CD4-positive, alpha-beta memory T cell (primary cell): ENCODE results near the gene ALG11. TPM values are rescaled to one million over a fixed set of nuclear protein-coding genes. Genes with fewer than 3 reads are reported as not detected.
"Not testable (repeated sequence)": the region's sequence is repeated elsewhere in the genome, so short reads cannot be mapped to it uniquely, and the experiment has no call there.

Source experiments
- CTCF ChIA-PET: fragments of 350-600 bp; sonication (Branson Sonifier 250); formaldehyde crosslinking; loops from one replicate; lab custom pipeline; 2021; ENCODE audit warnings: inconsistent platforms; ENCODE audit not compliant: partially characterized antibody; lab: Charles Lee
- POLR2A ChIA-PET: fragments of 350-600 bp; sonication (Branson Sonifier 250); formaldehyde crosslinking; loops from one replicate; lab custom pipeline; 2021; ENCODE audit not compliant: partially characterized antibody; lab: Charles Lee
- DNase-seq, 5 donors: peaks; one replicate each; pipeline versions ENCODE4 v3.0.0 to v3.0.0-alpha.2; 2020 to 2022; ENCODE audit warnings: mixed read lengths in 1 of 5
- H3K27ac ChIP-seq: one replicate; pipeline ENCODE4 v1.7.0; 2013; ENCODE audit warnings: low read depth, low read length
- H3K27me3 ChIP-seq: 2 replicates; pipeline ENCODE4 v1.7.0; 2013; ENCODE audit warnings: mild to moderate bottlenecking, low read length, moderate library complexity; ENCODE audit not compliant: insufficient read depth
- H3K36me3 ChIP-seq: 2 replicates; pipeline ENCODE4 v1.7.0; 2013; ENCODE audit warnings: mild to moderate bottlenecking, low read length, moderate library complexity; ENCODE audit not compliant: insufficient read depth
- H3K4me1 ChIP-seq: 2 replicates; pipeline ENCODE4 v1.7.0; 2013; ENCODE audit warnings: mild to moderate bottlenecking, low read length, moderate library complexity; ENCODE audit not compliant: insufficient read depth
- H3K4me3 ChIP-seq, 2 donors: one replicate each; pipeline ENCODE4 v1.7.0; 2013; ENCODE audit warnings: low read length in 2 of 2, mild to moderate bottlenecking in 1 of 2
- H3K9me3 ChIP-seq, 2 donors: one replicate each; pipeline ENCODE4 v1.7.0; 2013; ENCODE audit warnings: low read length in 2 of 2, control low read depth in 1 of 2; ENCODE audit not compliant: control insufficient read depth in 1 of 2
- H3K27ac Mint-ChIP-seq, 7 donors: one replicate each; pipeline ENCODE4 v1.8.0; 2020 to 2021; ENCODE audit warnings: mixed read lengths in 7 of 7, mild to moderate bottlenecking in 6 of 7, inconsistent platforms in 3 of 7, moderate library complexity in 3 of 7
- H3K27me3 Mint-ChIP-seq, 2 donors: one replicate each; pipeline ENCODE4 v1.8.0; 2020 to 2021; ENCODE audit warnings: mixed read lengths in 2 of 2
- H3K36me3 Mint-ChIP-seq, 2 donors: one replicate each; pipeline ENCODE4 v1.8.0; 2020 to 2021; ENCODE audit warnings: mixed read lengths in 2 of 2, inconsistent platforms in 1 of 2, mild to moderate bottlenecking in 1 of 2
- H3K4me1 Mint-ChIP-seq, 4 donors: one replicate each; pipeline ENCODE4 v1.8.0; 2020 to 2021; ENCODE audit warnings: mixed read lengths in 4 of 4, mild to moderate bottlenecking in 1 of 4
- H3K4me3 Mint-ChIP-seq, 8 donors: one replicate each; pipeline ENCODE4 v1.8.0; 2020 to 2021; ENCODE audit warnings: mixed read lengths in 8 of 8, mild to moderate bottlenecking in 7 of 8, moderate library complexity in 6 of 8, inconsistent platforms in 3 of 8
- H3K9me3 Mint-ChIP-seq, 8 donors: one replicate each; pipeline ENCODE4 v1.8.0; 2020 to 2021; ENCODE audit warnings: mixed read lengths in 8 of 8, mild to moderate bottlenecking in 5 of 8, inconsistent platforms in 3 of 8, moderate library complexity in 1 of 8
- intact Hi-C: fragments of 100-400 bp; cut with micrococcal nuclease; formaldehyde crosslinking; loops from one replicate; pipeline ENCODE4 v1.15.1; 2023
- polyA plus RNA-seq, 2 donors: library from polyadenylated mRNA; unstranded; fragments of 300-500 nt; fragmentation: Illumina TruSeq; gene quantifications; one replicate each; pipeline ENCODE4 v1.2.3, GENCODE V29; 2021
- total RNA-seq, 2 experiments: library from RNA; stranded (reverse); gene quantifications; one replicate each; pipeline ENCODE4 v1.2.3, GENCODE V29; 2021

Gene ALG11
- total and polyA plus RNA-seq, 4 experiments from 2014 or later, result 23.3 to 42.2 (median 31.5) TPM

DNA sequence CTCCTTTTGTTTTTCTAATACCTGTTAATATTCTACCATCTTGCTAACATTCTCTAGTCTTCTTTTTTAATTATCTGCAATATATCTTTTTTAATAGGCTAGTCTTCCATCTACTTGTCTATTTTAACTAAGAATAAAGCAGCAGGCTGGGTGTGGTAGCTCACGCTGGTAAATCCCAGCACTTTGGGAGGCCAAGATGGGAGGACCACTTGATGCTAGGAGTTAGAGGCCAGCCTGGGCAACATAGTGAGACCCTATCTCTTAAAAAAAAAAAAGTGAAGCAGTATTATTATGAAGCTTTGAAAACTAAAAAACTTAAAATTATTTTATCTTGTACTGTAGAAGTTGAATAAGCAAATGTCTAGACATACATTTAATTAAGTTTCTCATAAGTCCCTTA, 15.6 kb downstream of the ALG11 start:
- Mint-ChIP-seq H3K27me3 (no peaks in the 10 kb centered on the region), H3K4me1 (peaks cover 26 to 43% (median 28%) of the 10 kb centered on the region in 4 donors)

DNA sequence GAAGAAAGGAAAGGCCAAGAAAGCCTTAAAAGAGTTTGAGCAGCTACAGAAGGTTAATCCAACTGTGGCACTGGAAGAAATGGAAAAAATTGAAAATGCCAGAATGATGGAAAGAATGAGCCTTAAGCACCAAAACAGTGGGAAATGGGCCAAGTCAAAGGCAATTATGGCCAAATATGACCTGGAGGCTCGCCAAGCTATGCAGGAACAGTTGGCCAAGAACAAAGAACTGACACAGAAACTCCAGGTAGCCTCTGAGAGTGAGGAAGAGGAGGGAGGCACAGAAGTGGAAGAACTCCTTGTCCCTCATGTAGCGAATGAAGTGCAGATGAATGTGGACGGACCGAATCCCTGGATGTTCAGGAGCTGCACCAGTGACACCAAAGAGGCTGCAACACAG, 17.4 kb downstream of the ALG11 start:
- Mint-ChIP-seq H3K4me1 (peaks cover 28 to 47% (median 30%) of the 10 kb centered on the region in 4 donors), H3K9me3 (peaks cover 0 to 17% (median 4%) of the 10 kb centered on the region in 8 donors), H3K36me3 (peaks cover 47 to 61% of the 10 kb centered on the region in 2 donors), H3K27me3 (no peaks in the 10 kb centered on the region), H3K4me3 (peak overlapping the region in 1 of 8 donors; percentile 20), H3K27ac (no peak overlapping the region)
- ChIA-PET POLR2A (no interaction called here), CTCF (no interaction called here)
- DNase-seq, result no peak
- no peaks in the 10 kb centered on the region for H3K9me3 ChIP-seq
- H3K27ac ChIP-seq, result no peak overlapping the region
- intact Hi-C loops, result no loop called here
- no peaks in the 10 kb centered on the region for H3K27me3 ChIP-seq
- no peak overlapping the region for H3K4me3 ChIP-seq
- H3K36me3 ChIP-seq, result peaks cover 13% of the 10 kb centered on the region
- peaks cover 4% of the 10 kb centered on the region for H3K4me1 ChIP-seq

More for the DNA sequence above, 15.6 kb downstream of the ALG11 start:
- Mint-ChIP-seq H3K36me3 (peaks cover 60 to 68% of the 10 kb centered on the region in 2 donors), H3K4me3 (no peak overlapping the region), H3K9me3 (peaks cover 0 to 17% (median 3%) of the 10 kb centered on the region in 8 donors), H3K27ac (no peak overlapping the region)
- Histone ChIP-seq H3K9me3 (no peaks in the 10 kb centered on the region), H3K4me3 (no peak overlapping the region), H3K27ac (no peak overlapping the region), H3K36me3 (peaks cover 21% of the 10 kb centered on the region), H3K27me3 (no peaks in the 10 kb centered on the region), H3K4me1 (peaks cover 4% of the 10 kb centered on the region)
- intact Hi-C loops, result no loop called here
- ChIA-PET POLR2A (no interaction called here), CTCF (no interaction called here)
- DNase-seq, result no peak

DNA sequence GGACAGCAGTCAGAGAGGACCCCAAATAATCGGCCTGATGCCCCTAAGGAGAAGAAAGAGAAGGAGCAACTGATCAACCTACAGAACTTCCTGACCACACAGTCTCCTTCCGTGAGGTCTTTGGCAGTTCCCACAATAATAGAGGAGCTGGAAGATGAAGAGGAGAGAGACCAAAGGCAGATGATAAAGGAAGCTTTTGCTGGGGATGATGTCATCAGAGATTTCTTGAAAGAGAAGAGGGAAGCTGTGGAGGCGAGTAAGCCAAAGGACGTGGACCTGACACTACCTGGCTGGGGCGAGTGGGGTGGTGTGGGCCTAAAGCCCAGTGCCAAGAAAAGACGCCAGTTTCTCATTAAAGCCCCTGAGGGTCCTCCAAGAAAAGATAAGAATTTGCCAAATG, 18.2 kb downstream of the ALG11 start:
- not testable (repeated sequence) for H3K27ac Mint-ChIP-seq

DNA sequence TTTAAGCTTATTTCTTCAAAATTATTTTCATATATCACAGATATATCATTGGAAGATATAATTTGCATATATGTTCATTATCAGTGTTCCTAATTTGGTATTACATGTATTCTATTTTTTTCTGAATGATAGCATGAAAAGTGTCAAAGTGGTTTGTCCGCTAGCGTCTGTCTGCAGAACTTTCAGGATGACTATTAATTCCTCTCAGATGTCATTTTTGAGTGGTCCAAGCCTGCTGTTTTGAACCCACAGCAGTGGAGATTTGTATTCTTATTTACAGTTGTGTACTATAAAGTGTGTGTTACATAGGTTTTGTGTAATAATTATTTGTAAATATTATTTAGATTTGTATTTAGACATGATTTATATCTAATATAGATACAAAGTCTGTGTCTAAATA, 20.8 kb downstream of the ALG11 start:
- DNase-seq, result no peak
- intact Hi-C loops, result no loop called here
- no peak overlapping the region for H3K4me3 Mint-ChIP-seq
- no peaks in the 10 kb centered on the region for H3K4me1 ChIP-seq
- H3K27me3 ChIP-seq, result no peaks in the 10 kb centered on the region
- H3K36me3 ChIP-seq, result no peaks in the 10 kb centered on the region
- no peaks in the 10 kb centered on the region for H3K27me3 Mint-ChIP-seq
- CTCF ChIA-PET, result interaction anchor here (1.0 kb wide), 1 partner anchor 94 kb away, joined by 3 read pairs; no protein-coding TSS in a partner anchor
- H3K27ac Mint-ChIP-seq, result no peak overlapping the region
- H3K27ac ChIP-seq, result no peak overlapping the region
- peaks cover 6 to 29% (median 10%) of the 10 kb centered on the region in 4 donors for H3K4me1 Mint-ChIP-seq
- H3K4me3 ChIP-seq, result no peak overlapping the region
- peaks cover 19 to 35% of the 10 kb centered on the region in 2 donors for H3K36me3 Mint-ChIP-seq
- peaks cover 0 to 11% (median under 1%) of the 10 kb centered on the region in 8 donors for H3K9me3 Mint-ChIP-seq
- H3K9me3 ChIP-seq, result no peaks in the 10 kb centered on the region
- POLR2A ChIA-PET, result no interaction called here

More for the DNA sequence above, 18.2 kb downstream of the ALG11 start:
- CTCF ChIA-PET, result interaction anchor here (1.2 kb wide), 1 partner anchor 98 kb away, joined by 3 read pairs; no protein-coding TSS in a partner anchor
- intact Hi-C loops, H3K4me1 ChIP-seq, POLR2A ChIA-PET, H3K9me3 ChIP-seq, H3K27me3 ChIP-seq, DNase-seq, H3K4me3 ChIP-seq, H3K4me3 Mint-ChIP-seq, H3K36me3 ChIP-seq, H3K27me3 Mint-ChIP-seq, H3K27ac ChIP-seq: not testable (repeated sequence)
- peaks cover 25 to 45% (median 26%) of the 10 kb centered on the region in 4 donors for H3K4me1 Mint-ChIP-seq
- H3K36me3 Mint-ChIP-seq, result peaks cover 40 to 53% of the 10 kb centered on the region in 2 donors
- H3K9me3 Mint-ChIP-seq, result peaks cover 0 to 17% (median 4%) of the 10 kb centered on the region in 8 donors

DNA sequence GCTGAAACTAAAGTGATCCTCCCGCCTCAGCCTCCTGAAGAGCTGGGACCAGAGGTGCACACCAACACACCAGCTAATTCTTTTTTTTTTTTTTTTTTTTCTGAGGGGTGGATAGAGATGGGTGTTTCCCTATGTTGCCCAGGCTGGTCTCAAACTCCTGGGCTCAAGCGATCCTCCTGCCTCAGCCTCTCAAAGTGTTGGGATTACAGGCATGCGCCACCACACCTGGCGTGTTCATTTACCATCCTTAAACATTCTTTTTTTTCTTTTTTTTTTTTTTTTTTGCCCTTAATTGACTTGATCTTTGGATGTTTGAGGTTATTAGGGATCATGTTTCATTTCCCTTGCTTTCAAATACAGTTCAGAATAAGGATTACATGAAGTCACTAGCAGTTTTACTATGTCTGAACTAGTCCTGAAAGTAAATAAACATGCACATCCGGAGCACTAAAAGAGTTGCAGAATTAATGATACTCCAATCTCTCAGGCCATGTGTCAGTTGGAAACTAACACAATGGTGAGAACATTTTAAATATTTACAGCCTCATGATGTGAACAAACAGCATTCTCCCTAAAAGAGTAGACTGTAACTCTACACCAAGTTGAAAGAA, 22.5 kb downstream of the ALG11 start:
- Mint-ChIP-seq H3K9me3 (peaks cover 0 to 7% (median 2%) of the 10 kb centered on the region in 8 donors), H3K27ac (no peak overlapping the region), H3K27me3 (no peaks in the 10 kb centered on the region), H3K4me3 (no peak overlapping the region), H3K4me1 (peaks cover 6 to 17% (median 8%) of the 10 kb centered on the region in 4 donors), H3K36me3 (peaks cover 8 to 22% of the 10 kb centered on the region in 2 donors)
- no peak overlapping the region for H3K27ac ChIP-seq
- CTCF ChIA-PET, result interaction anchor here (0.7 to 0.9 kb wide), 3 partner anchors 13 to 32 kb away, joined by 3 to 4 read pairs (median 3); no protein-coding TSS in a partner anchor
- no peaks in the 10 kb centered on the region for H3K27me3 ChIP-seq
- H3K4me3 ChIP-seq, result no peak overlapping the region
- DNase-seq, result no peak
- POLR2A ChIA-PET, result interaction anchor here (0.6 kb wide), 1 partner anchor 270 kb away, joined by 5 read pairs; no protein-coding TSS in a partner anchor
- no peaks in the 10 kb centered on the region for H3K9me3 ChIP-seq
- H3K4me1 ChIP-seq, result no peaks in the 10 kb centered on the region
- no peaks in the 10 kb centered on the region for H3K36me3 ChIP-seq
- intact Hi-C loops, result no loop called here

DNA sequence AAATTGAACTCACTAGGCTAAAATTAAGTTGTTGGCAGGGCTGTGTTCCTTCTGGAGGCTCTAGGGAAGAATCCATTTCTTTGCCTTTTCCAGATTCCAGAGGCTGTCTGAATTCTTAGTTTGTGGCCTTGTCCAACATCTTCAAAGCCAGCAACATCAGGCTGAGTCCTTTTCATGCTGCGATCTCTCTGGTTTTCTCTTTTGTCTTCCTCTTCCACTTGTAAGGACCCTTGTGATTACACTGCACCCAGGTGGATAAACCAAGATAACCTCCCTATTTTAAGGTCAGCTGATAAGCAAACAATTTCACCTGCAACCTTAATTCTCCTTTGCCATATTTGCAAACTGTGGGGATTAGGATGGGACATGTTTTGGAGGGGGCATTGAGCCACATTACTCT, 23.8 kb downstream of the ALG11 start:
- no peaks in the 10 kb centered on the region for H3K4me1 ChIP-seq
- peaks cover 6 to 9% (median 7%) of the 10 kb centered on the region in 4 donors for H3K4me1 Mint-ChIP-seq
- H3K4me3 ChIP-seq, result no peak overlapping the region
- no peak overlapping the region for H3K27ac ChIP-seq
- peaks cover 11 to 16% of the 10 kb centered on the region in 2 donors for H3K36me3 Mint-ChIP-seq
- peaks cover 0 to 7% (median 5%) of the 10 kb centered on the region in 8 donors for H3K9me3 Mint-ChIP-seq
- no peak overlapping the region for H3K4me3 Mint-ChIP-seq
- H3K27me3 Mint-ChIP-seq, result no peaks in the 10 kb centered on the region
- H3K36me3 ChIP-seq, result no peaks in the 10 kb centered on the region
- ChIA-PET POLR2A (no interaction called here), CTCF (no interaction called here)
- DNase-seq, result no peak
- no peaks in the 10 kb centered on the region for H3K9me3 ChIP-seq
- intact Hi-C loops, result no loop called here
- no peak overlapping the region for H3K27ac Mint-ChIP-seq
- no peaks in the 10 kb centered on the region for H3K27me3 ChIP-seq

DNA sequence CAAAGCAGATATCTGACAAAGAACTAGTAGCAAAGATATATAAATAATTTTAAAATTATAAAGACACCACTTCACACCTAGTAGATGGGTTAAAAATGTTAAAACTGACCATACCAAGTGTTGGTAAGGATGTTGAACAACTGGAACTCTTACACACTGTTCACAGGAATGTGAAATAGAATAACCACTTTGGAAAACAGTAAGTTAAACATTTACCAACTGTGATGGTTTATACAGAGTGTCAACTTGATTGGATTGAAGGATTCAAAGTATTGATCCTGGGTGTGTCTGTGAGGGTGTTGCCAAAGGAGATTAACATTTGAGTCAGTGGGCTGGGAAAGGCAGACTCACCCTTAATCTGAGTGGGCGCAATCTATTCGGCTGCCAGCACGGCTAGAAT, 31.5 kb downstream of the ALG11 start:
- Histone ChIP-seq H3K4me3 (no peak overlapping the region), H3K36me3 (no peaks in the 10 kb centered on the region), H3K9me3 (no peaks in the 10 kb centered on the region), H3K27ac (no peak overlapping the region), H3K4me1 (no peaks in the 10 kb centered on the region), H3K27me3 (no peaks in the 10 kb centered on the region)
- ChIA-PET CTCF (no interaction called here), POLR2A (no interaction called here)
- H3K4me3 Mint-ChIP-seq, result no peak overlapping the region
- no peak overlapping the region for H3K27ac Mint-ChIP-seq
- no peaks in the 10 kb centered on the region for H3K4me1 Mint-ChIP-seq
- peaks cover 0 to 28% (median 9%) of the 10 kb centered on the region in 8 donors for H3K9me3 Mint-ChIP-seq
- DNase-seq, result no peak
- no peaks in the 10 kb centered on the region for H3K27me3 Mint-ChIP-seq
- intact Hi-C loops, result no loop called here
- H3K36me3 Mint-ChIP-seq, result peaks cover 9 to 16% of the 10 kb centered on the region in 2 donors
